SIG-M5 (cell line): ENCODE results near the gene MAST2.
"Not testable (repeated sequence)": the region's sequence is repeated elsewhere in the genome, so short reads cannot be mapped to it uniquely, and the experiment has no call there.

Experiments used
- DNase-seq: peaks from one replicate; lab custom pipeline; 2025; lab: John Stamatoyannopoulos, UW

MAST2 gene

GRCh38 chr1:45938029-45938428 is 134.6 kb downstream of the MAST2 start:
- DNase-seq, result no peak

GRCh38 chr1:45942411-45942810 is 139.0 kb downstream of the MAST2 start:
- DNase-seq, result no peak

GRCh38 chr1:45943185-45943584 is 139.8 kb downstream of the MAST2 start:
- DNase-seq, result no peak

- no peak for DNase-seq
These were observed 142.0 kb downstream of the MAST2 start for GRCh38 chr1:45945426-45945825.

GRCh38 chr1:45949462-45949861 is 146.1 kb downstream of the MAST2 start:
- DNase-seq, result not testable (repeated sequence)

GRCh38 chr1:45952072-45952471 is 148.7 kb downstream of the MAST2 start:
- DNase-seq, result no peak

- DNase-seq, result no peak
These were observed 150.8 kb downstream of the MAST2 start for GRCh38 chr1:45953934-45954847.

- DNase-seq, result no peak
These were observed 154.3 kb downstream of the MAST2 start for GRCh38 chr1:45957684-45958083.

GRCh38 chr1:45958317-45958716 is 154.9 kb downstream of the MAST2 start:
- no peak for DNase-seq

- DNase-seq, result no peak
These were observed 157.7 kb downstream of the MAST2 start for GRCh38 chr1:45960930-45961715.

- not testable (repeated sequence) for DNase-seq
These were observed 158.5 kb downstream of the MAST2 start for GRCh38 chr1:45961936-45962335.

- no peak for DNase-seq
These were observed 165.7 kb downstream of the MAST2 start for GRCh38 chr1:45968941-45969666.

GRCh38 chr1:45969866-45970265 is 166.5 kb downstream of the MAST2 start:
- DNase-seq, result no peak

- no peak for DNase-seq
These were observed 167.9 kb downstream of the MAST2 start for GRCh38 chr1:45971335-45971734.

GRCh38 chr1:45971922-45972531 is 168.6 kb downstream of the MAST2 start:
- no peak for DNase-seq

- DNase-seq, result no peak
These were observed 169.2 kb downstream of the MAST2 start for GRCh38 chr1:45972621-45973020.

- no peak for DNase-seq
These were observed 169.7 kb downstream of the MAST2 start for GRCh38 chr1:45973121-45973520.

GRCh38 chr1:45974541-45975269 is 171.3 kb downstream of the MAST2 start:
- DNase-seq, result no peak

- DNase-seq, result no peak
These were observed 173.2 kb downstream of the MAST2 start for GRCh38 chr1:45976623-45977022.

GRCh38 chr1:45979074-45979777 is 175.8 kb downstream of the MAST2 start:
- no peak for DNase-seq

- no peak for DNase-seq
These were observed 176.4 kb downstream of the MAST2 start for GRCh38 chr1:45979778-45980176.
